Ishikawa (cell line): ENCODE results near the gene DNAL4.

Source experiments
- CEBPB ChIP-seq: IDR thresholded peaks from 2 replicates; pipeline ENCODE4 v1.6.1; 2012
- EGR1 ChIP-seq: IDR thresholded peaks from 2 replicates; pipeline ENCODE4 v1.6.1; 2012
- EP300 ChIP-seq: IDR thresholded peaks from 2 replicates; pipeline ENCODE4 v1.6.1; 2012; ENCODE audit warnings: borderline replicate concordance
- FOXM1 ChIP-seq: IDR thresholded peaks from 2 replicates; pipeline ENCODE4 v1.6.1; 2012; ENCODE audit warnings: low read depth, borderline replicate concordance
- NFIC ChIP-seq: IDR thresholded peaks from 2 replicates; pipeline ENCODE4 v1.6.1; 2012
- RAD21 ChIP-seq: IDR thresholded peaks from 2 replicates; pipeline ENCODE4 v1.6.1; 2012; ENCODE audit warnings: low read depth
- TAF1 ChIP-seq: IDR thresholded peaks from 2 replicates; pipeline ENCODE4 v1.6.1; 2012; ENCODE audit warnings: low read depth, mild to moderate bottlenecking
- TCF12 ChIP-seq: IDR thresholded peaks from 2 replicates; pipeline ENCODE4 v1.6.1; 2012; ENCODE audit warnings: low read depth
- YY1 ChIP-seq: IDR thresholded peaks from 2 replicates; pipeline ENCODE4 v1.6.1; 2012; ENCODE audit warnings: low read depth
- TF ChIP-seq, protein P1 (sequence below): IDR thresholded peaks from 2 replicates; pipeline ENCODE4 v1.6.1; 2012

DNA sequence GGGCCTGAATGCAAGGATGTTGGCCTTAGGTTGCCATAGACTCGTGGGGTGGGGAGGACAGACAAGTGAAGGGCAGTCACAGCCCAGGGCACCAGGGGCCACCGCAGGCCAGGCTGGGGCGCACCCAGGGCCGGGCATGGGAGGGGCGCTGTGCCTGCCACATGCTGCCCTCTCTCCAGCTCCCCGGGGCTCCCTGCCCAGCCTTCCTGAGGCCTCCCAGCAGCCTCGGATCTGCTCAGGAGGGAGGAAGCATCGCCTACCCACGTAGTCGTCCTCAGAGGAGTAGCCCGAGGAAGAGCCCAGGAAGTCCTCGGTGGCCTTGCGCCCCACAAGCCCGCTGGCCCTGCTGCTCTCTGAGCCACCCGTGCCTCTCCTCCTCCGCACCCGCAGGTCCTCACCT, 43.3 kb downstream of the DNAL4 start:
- no peak for TF ChIP-seq TAF1
- no peak for TF ChIP-seq EP300
- no peak for TF ChIP-seq YY1
- no peak for TF ChIP-seq CEBPB
- no peak for TF ChIP-seq RAD21
- no peak for TF ChIP-seq TCF12
- no peak for TF ChIP-seq FOXM1
- TF ChIP-seq, protein P1, sequence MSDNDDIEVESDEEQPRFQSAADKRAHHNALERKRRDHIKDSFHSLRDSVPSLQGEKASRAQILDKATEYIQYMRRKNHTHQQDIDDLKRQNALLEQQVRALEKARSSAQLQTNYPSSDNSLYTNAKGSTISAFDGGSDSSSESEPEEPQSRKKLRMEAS: no peak
- no peak for TF ChIP-seq EGR1
- TF ChIP-seq NFIC: no peak
